Neural progenitor cell (in vitro differentiated cells): Measurements from ENCODE around the gene TRAPPC2L. TPM values are rescaled to one million over a fixed set of nuclear protein-coding genes. Genes with fewer than 3 reads are reported as not detected.
"Not testable (repeated sequence)": the region's sequence is repeated elsewhere in the genome, so short reads cannot be mapped to it uniquely, and the experiment has no call there.

Experiments
- DNase-seq: peaks from one replicate; pipeline ENCODE4 v3.0.0-alpha.2; 2016; ENCODE audit warnings: low spot score
- H2AFZ ChIP-seq: fragments of 200-600 bp; sonication (generic); replicated peaks from 2 replicates; pipeline ENCODE4 v1.6.1; 2016; ENCODE audit warnings: antibody characterized with exemption
- H3F3A ChIP-seq: fragments of 200-600 bp; sonication (generic); 2 replicates; pipeline ENCODE4 v1.6.1; 2016; ENCODE audit warnings: antibody characterized with exemption, low read depth
- H3K27ac ChIP-seq: fragments of 200-600 bp; sonication (generic); 2 replicates; pipeline ENCODE4 v1.5.1; 2016; ENCODE audit warnings: mild to moderate bottlenecking
- H3K27me3 ChIP-seq: fragments of 200-600 bp; sonication (generic); 2 replicates; pipeline ENCODE4 v1.6.1; 2016; ENCODE audit warnings: mild to moderate bottlenecking, moderate library complexity
- H3K36me3 ChIP-seq: fragments of 200-600 bp; sonication (generic); 2 replicates; pipeline ENCODE4 v1.5.1; 2016
- H3K4me1 ChIP-seq: fragments of 200-600 bp; sonication (generic); 2 replicates; pipeline ENCODE4 v1.6.1; 2016; ENCODE audit warnings: mixed run types
- H3K4me2 ChIP-seq: fragments of 200-600 bp; sonication (generic); 2 replicates; pipeline ENCODE4 v1.6.1; 2016
- H3K4me3 ChIP-seq: fragments of 200-600 bp; sonication (generic); 2 replicates; pipeline ENCODE4 v1.5.1; 2016
- H3K79me2 ChIP-seq: fragments of 200-600 bp; sonication (generic); 2 replicates; pipeline ENCODE4 v1.6.1; 2016; ENCODE audit warnings: low read depth
- H3K9ac ChIP-seq: fragments of 200-600 bp; sonication (generic); 2 replicates; pipeline ENCODE4 v1.6.1; 2016
- H3K9me3 ChIP-seq: fragments of 200-600 bp; sonication (generic); 2 replicates; pipeline ENCODE4 v1.5.1; 2016; ENCODE audit warnings: low read depth
- H4K20me1 ChIP-seq: fragments of 200-600 bp; sonication (generic); 2 replicates; pipeline ENCODE4 v1.6.1; 2016; ENCODE audit warnings: low read depth
- H3K27ac Mint-ChIP-seq: 3 replicates; pipeline ENCODE4 v1.8.0; 2021; ENCODE audit warnings: mixed read lengths
- H3K27me3 Mint-ChIP-seq: 2 replicates; pipeline ENCODE4 v1.8.0; 2022; ENCODE audit warnings: low read depth, mild to moderate bottlenecking, inconsistent platforms, moderate library complexity, mixed read lengths; ENCODE audit not compliant: insufficient read depth
- H3K36me3 Mint-ChIP-seq: 3 replicates; pipeline ENCODE4 v1.8.0; 2021; ENCODE audit warnings: mixed read lengths
- H3K4me1 Mint-ChIP-seq: 3 replicates; pipeline ENCODE4 v1.8.0; 2021; ENCODE audit warnings: mixed read lengths
- H3K4me3 Mint-ChIP-seq: 3 replicates; pipeline ENCODE4 v1.8.0; 2021; ENCODE audit warnings: mild to moderate bottlenecking, moderate library complexity, mixed read lengths
- H3K9me3 Mint-ChIP-seq: 3 replicates; pipeline ENCODE4 v1.8.0; 2020; ENCODE audit warnings: mixed read lengths
- EZH2 ChIP-seq: fragments of 200-600 bp; sonication (generic); IDR thresholded peaks from 2 replicates; pipeline ENCODE4 v1.6.1; 2017; ENCODE audit warnings: antibody characterized with exemption, mild to moderate bottlenecking, moderate library complexity
- EZH2phosphoT487 ChIP-seq: fragments of 200-600 bp; sonication (generic); IDR thresholded peaks from 2 replicates; pipeline ENCODE4 v1.6.1; 2017; ENCODE audit warnings: antibody characterized with exemption
- total RNA-seq: library from RNA; depleted of rRNA; stranded (reverse); fragments of >200 nt; gene quantifications from 2 replicates; pipeline ENCODE4 v1.2.3, GENCODE V29; 2015; ENCODE audit warnings: low replicate concordance
- TF ChIP-seq, protein P1 (sequence below): fragments of 200-600 bp; sonication (generic); IDR thresholded peaks from 2 replicates; pipeline ENCODE4 v1.5.1; 2017; ENCODE audit warnings: antibody characterized with exemption, mild to moderate bottlenecking

The TRAPPC2L gene
- total RNA-seq, 1 donor from 2014 or later: 31.8 TPM

DNA sequence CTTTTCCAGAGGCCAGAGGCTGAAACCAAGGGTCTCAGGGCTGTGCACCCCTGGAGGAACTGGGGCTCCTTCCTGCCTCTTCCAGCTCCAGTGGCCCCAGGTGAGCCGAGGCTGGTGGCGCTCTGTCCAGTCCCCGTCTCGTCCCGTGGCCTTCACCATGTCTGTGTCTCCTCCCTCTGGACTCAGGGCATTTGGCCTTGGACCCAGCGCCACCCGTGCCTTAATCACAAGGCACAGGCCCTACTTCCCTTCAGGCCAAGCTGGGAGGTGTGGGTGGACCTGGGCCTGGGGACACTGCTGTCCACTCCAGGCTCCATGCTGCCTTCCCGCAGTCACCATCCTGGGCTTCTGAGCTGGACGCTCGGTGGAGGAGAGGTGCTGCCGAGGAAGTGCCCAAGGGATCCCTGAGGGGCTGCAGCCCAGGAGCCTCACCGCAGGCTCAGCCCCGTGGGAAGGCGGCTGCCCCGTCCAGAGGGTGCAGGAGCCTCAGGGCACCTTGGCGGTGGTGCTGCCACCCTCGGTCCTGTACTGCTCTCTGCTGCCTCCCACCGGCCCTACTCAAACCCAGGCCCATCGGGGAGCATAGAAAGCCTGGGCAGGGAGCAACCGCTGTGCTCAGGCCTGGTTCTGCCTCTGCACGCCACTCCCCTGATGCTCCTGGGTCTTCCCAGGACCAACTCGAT, 35.6 kb upstream of the TRAPPC2L start:
- no peaks in the 10 kb centered on the region for H3K27me3 ChIP-seq
- no peak for DNase-seq
- H3K36me3 ChIP-seq: no peaks in the 10 kb centered on the region
- TF ChIP-seq EZH2phosphoT487 (no peak), EZH2 (no peak)
- TF ChIP-seq, protein P1, sequence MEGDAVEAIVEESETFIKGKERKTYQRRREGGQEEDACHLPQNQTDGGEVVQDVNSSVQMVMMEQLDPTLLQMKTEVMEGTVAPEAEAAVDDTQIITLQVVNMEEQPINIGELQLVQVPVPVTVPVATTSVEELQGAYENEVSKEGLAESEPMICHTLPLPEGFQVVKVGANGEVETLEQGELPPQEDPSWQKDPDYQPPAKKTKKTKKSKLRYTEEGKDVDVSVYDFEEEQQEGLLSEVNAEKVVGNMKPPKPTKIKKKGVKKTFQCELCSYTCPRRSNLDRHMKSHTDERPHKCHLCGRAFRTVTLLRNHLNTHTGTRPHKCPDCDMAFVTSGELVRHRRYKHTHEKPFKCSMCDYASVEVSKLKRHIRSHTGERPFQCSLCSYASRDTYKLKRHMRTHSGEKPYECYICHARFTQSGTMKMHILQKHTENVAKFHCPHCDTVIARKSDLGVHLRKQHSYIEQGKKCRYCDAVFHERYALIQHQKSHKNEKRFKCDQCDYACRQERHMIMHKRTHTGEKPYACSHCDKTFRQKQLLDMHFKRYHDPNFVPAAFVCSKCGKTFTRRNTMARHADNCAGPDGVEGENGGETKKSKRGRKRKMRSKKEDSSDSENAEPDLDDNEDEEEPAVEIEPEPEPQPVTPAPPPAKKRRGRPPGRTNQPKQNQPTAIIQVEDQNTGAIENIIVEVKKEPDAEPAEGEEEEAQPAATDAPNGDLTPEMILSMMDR: no peak
- no peak overlapping the region for H3K4me2 ChIP-seq
- Mint-ChIP-seq H3K27ac (no peak overlapping the region), H3K4me3 (no peak overlapping the region), H3K27me3 (peaks cover 2% of the 10 kb centered on the region), H3K4me1 (peaks cover 3% of the 10 kb centered on the region), H3K36me3 (peaks cover 3% of the 10 kb centered on the region), H3K9me3 (no peaks in the 10 kb centered on the region)
- H3K9me3 ChIP-seq: no peaks in the 10 kb centered on the region
- H3K79me2 ChIP-seq: no peaks in the 10 kb centered on the region
- H3K4me3 ChIP-seq: no peak overlapping the region
- H3K4me1 ChIP-seq: no peaks in the 10 kb centered on the region
- H3F3A ChIP-seq: no peaks in the 10 kb centered on the region
- H3K9ac ChIP-seq: no peak overlapping the region
- no peaks in the 10 kb centered on the region for H4K20me1 ChIP-seq
- no peak overlapping the region for H2AFZ ChIP-seq
- H3K27ac ChIP-seq: no peak overlapping the region

DNA sequence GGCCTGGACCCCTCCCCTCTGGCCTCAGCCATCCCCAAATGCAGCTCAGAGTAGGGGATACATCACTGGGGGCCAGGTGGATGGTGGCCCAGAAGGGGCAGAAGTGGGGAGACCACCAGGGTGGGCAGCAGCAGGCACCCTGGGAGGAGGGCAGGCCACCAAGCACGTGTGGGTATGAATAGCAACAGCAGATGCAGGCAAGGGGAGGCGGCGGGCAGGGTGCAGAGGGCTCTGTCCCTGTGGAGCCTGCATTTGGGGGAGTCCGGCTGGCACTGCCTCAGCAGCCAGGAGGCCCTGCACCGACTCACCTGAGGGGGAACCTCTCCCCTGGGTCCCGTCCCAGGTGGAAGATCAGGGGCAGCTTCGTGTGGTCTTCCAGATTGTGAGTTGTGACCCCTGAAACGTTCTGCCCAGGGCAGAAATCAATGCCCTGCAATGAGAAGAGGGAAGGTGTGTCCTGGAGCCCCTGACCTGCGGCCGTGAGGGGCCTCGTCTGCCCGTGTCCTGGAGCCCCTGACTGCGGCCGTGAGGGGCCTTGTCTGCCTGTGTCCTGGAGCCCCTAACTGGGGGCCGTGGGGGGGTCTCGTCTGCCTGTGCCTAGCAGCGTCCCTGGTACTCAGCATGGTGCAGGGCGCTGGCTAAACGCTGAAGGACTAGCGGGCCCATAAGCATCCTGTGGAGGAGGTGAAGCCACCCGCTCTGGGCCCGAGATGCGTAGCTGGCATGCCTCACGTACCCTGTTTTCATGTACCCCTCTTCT, 34.5 kb upstream of the TRAPPC2L start:
- no peak overlapping the region for H3K27ac Mint-ChIP-seq
- H3K36me3 Mint-ChIP-seq: peaks cover 3% of the 10 kb centered on the region
- no peaks in the 10 kb centered on the region for H3K9me3 ChIP-seq
- H3K9me3 Mint-ChIP-seq: no peaks in the 10 kb centered on the region
- no peaks in the 10 kb centered on the region for H3K79me2 ChIP-seq
- no peak overlapping the region for H3K4me3 Mint-ChIP-seq
- H3K4me1 ChIP-seq: no peaks in the 10 kb centered on the region
- H3K9ac ChIP-seq: no peak overlapping the region
- H3K36me3 ChIP-seq: no peaks in the 10 kb centered on the region
- TF ChIP-seq EZH2phosphoT487: no peak
- TF ChIP-seq EZH2: no peak
- TF ChIP-seq, protein P1: no peak
- no peak overlapping the region for H3K4me3 ChIP-seq
- H3K27me3 ChIP-seq: no peaks in the 10 kb centered on the region
- H3F3A ChIP-seq: no peaks in the 10 kb centered on the region
- DNase-seq: no peak
- no peaks in the 10 kb centered on the region for H4K20me1 ChIP-seq
- H3K4me2 ChIP-seq: no peak overlapping the region
- H3K27ac ChIP-seq: no peak overlapping the region
- peaks cover 2% of the 10 kb centered on the region for H3K27me3 Mint-ChIP-seq
- H3K4me1 Mint-ChIP-seq: peaks cover 3% of the 10 kb centered on the region
- H2AFZ ChIP-seq: no peak overlapping the region

DNA sequence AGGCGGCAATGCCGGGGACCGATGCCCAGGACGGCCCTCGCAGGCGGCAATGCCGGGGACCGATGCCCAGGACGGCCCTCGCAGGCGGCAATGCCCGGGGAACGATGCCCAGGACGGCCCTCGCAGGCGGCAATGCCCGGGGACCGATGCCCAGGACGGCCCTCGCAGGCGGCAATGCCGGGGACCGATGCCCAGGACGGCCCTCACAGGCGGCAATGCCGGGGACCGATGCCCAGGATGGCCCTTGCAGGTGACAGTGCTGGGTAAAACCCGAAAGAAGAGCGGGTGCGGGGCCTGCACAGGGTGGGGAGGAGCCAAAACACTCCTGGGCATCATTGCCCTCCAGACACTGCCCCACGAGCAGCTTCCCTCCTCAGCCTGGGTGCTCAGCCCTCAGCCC, 33.3 kb upstream of the TRAPPC2L start:
- H3K79me2 ChIP-seq, H3K4me2 ChIP-seq, H3K4me3 Mint-ChIP-seq, H3K9me3 ChIP-seq, H3K4me1 Mint-ChIP-seq, H3K27ac Mint-ChIP-seq, H3F3A ChIP-seq, H3K36me3 ChIP-seq, DNase-seq, H4K20me1 ChIP-seq, H3K9me3 Mint-ChIP-seq, H3K9ac ChIP-seq, H3K4me1 ChIP-seq, H3K27me3 Mint-ChIP-seq, H3K4me3 ChIP-seq, H3K27ac ChIP-seq, H3K27me3 ChIP-seq, H2AFZ ChIP-seq, H3K36me3 Mint-ChIP-seq: not testable (repeated sequence)
